ENCODE measurements around the gene HNRNPA2B1.

- TF ChIP-seq, protein P1, sequence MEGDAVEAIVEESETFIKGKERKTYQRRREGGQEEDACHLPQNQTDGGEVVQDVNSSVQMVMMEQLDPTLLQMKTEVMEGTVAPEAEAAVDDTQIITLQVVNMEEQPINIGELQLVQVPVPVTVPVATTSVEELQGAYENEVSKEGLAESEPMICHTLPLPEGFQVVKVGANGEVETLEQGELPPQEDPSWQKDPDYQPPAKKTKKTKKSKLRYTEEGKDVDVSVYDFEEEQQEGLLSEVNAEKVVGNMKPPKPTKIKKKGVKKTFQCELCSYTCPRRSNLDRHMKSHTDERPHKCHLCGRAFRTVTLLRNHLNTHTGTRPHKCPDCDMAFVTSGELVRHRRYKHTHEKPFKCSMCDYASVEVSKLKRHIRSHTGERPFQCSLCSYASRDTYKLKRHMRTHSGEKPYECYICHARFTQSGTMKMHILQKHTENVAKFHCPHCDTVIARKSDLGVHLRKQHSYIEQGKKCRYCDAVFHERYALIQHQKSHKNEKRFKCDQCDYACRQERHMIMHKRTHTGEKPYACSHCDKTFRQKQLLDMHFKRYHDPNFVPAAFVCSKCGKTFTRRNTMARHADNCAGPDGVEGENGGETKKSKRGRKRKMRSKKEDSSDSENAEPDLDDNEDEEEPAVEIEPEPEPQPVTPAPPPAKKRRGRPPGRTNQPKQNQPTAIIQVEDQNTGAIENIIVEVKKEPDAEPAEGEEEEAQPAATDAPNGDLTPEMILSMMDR (conservative IDR thresholded peaks at IDR 0.05; ENCODE audit: low read length): no peak
- TF ChIP-seq EZH2phosphoT487 (IDR thresholded peaks at IDR 0.05; ENCODE audit: borderline replicate concordance): no peak
Observed at GRCh38 chr7:26208040-26208439, 7.5 kb upstream of the HNRNPA2B1 start.
